H1 (cell line): Measurements from ENCODE around the gene PIK3R5. TPM values are rescaled to one million over a fixed set of nuclear protein-coding genes. Genes with fewer than 3 reads are reported as not detected.

ENCODE experiments used
- CHD7 ChIP-seq: fragments of 300-600 bp; sonication (generic); IDR thresholded peaks from 2 replicates; pipeline ENCODE4 v1.7.1; 2012; ENCODE audit warnings: low read length, moderate library complexity, mild to moderate bottlenecking, inconsistent platforms; ENCODE audit not compliant: insufficient replicate concordance
- CTCF ChIP-seq, 3 experiments: IDR thresholded peaks; 1 replicate in 2 of 3; 2 replicates in 1 of 3; pipeline versions ENCODE4 v1.5.1 to v1.6.1; 2011; ENCODE audit warnings: low read length in 3 of 3, mild to moderate bottlenecking in 3 of 3, inconsistent platforms in 2 of 3, low read depth in 1 of 3, moderate library complexity in 1 of 3; ENCODE audit not compliant: insufficient read depth in 1 of 3; ENCODE audit errors: control extremely low read depth in 1 of 3
- E2F6 ChIP-seq: IDR thresholded peaks from 2 replicates; pipeline ENCODE4 v1.6.1; 2012; ENCODE audit warnings: inconsistent platforms
- PHF8 ChIP-seq: fragments of 200-600 bp; sonication (generic); conservative IDR thresholded peaks from 2 replicates; pipeline ENCODE4 v1.7.1; 2012; ENCODE audit warnings: low read depth, mild to moderate bottlenecking, inconsistent platforms, low read length, moderate library complexity
- SRF ChIP-seq: IDR thresholded peaks from 2 replicates; pipeline ENCODE4 v1.6.1; 2011; ENCODE audit warnings: mild to moderate bottlenecking, low read depth, low read length, moderate library complexity
- polyA plus RNA-seq, 7 experiments: library from polyadenylated mRNA; depleted of rRNA in 3 of 7; stranded (reverse) in 5 of 7; unstranded in 2 of 7; fragments of >200 nt in 5 of 7; fragments of 200-250 nt in 2 of 7; gene quantifications; 1 replicate in 5 of 7; 2 replicates in 1 of 7; 4 replicates in 1 of 7; pipeline versions ENCODE4 v1.2.1 to v1.2.3, GENCODE V29; 2011 to 2013; ENCODE audit warnings: missing spikeins in 2 of 7, mixed read lengths in 2 of 7
- total RNA-seq: library from RNA; stranded (reverse); fragmentation: NEBNext Ultra II Directional; extraction: Animal tissue kit (Norgen Biotek cat#: 25700); gene quantifications from 2 replicates; pipeline ENCODE4 v1.2.1, GENCODE V29; 2021

Gene PIK3R5
- total and polyA plus RNA-seq, 2 of the 8 experiments (the other 6 are each of a cell fraction or from before 2014, with no cell fraction given), result 2.7 to 4.3 TPM

GRCh38 chr17:8888704-8889302, 76.7 kb downstream of the PIK3R5 start (continued):
- TF ChIP-seq SRF (no peak), PHF8 (no peak), E2F6 (no peak), CHD7 (no peak), CTCF (IDR thresholded peaks at IDR 0.05; ENCODE audit: control extremely low read depth in 1 of 3, insufficient read depth in 1 of 3, low read depth in 1 of 3, low read length in 3 of 3) (no peak)
